ENCODE data around the gene LMF2. TPM values are rescaled to one million over a fixed set of nuclear protein-coding genes. Genes with fewer than 3 reads are reported as not detected.
A peak's percentile ranks its signal among the peaks of the same experiment; 100 is the strongest.
"Not testable (repeated sequence)": the region's sequence is repeated elsewhere in the genome, so short reads cannot be mapped to it uniquely, and the experiment has no call there.

LMF2 gene
- total RNA-seq, 1 experiment from 2014 or later = 28.7 TPM

GRCh38 chr22:50535113-50535512 lies 27.6 kb upstream of the LMF2 start:
- no peak for DNase-seq (ENCODE audit: low spot score)

DNA sequence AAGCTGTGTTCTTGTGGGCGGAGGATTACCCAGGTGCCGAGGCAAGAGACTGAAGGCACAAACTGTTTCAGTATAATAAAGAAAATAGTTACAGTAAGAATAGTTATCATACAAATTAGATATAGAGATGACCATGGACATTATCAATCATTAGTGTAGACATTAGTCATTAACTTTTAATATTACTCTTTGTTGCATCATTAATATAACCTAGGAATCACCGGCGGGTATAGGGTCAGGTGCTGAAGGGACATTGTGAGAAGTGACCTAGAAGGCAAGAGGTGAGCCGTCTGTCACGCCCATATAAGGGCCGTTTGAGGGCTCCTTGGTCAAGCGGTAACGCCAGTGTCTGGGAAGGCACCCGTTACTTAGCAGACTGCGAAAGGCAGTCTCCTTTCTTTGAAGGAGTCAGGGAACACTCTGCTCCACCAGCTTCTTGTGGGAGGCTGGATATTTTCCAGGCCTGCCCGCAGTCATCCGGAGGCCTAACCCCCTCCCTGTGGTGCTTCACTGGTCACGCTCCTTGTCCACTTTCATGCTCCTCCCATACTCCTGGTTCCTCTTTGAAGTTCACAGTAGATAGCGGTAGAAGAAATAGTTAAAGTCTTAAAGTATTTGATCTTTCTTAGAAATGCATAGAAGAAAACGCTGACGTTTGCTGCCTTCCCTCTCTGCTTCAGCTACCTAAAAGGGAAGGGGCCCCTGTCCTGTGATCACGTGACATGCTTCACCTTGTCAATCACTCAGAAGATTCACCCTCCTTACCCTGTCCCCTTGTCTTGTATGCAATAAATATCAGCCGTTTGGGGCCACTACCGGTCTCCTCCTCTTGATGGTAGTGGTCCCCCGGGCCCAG lies 26.6 kb upstream of the LMF2 start:
- not testable (repeated sequence) for DNase-seq (ENCODE audit: low spot score)

- no peak for DNase-seq (ENCODE audit: low spot score)
Measured at GRCh38 chr22:50532824-50533796, 25.6 kb upstream of the LMF2 start.

- DNase-seq (ENCODE audit: low spot score) = no peak
Measured at GRCh38 chr22:50531962-50532674, 24.6 kb upstream of the LMF2 start.

DNA sequence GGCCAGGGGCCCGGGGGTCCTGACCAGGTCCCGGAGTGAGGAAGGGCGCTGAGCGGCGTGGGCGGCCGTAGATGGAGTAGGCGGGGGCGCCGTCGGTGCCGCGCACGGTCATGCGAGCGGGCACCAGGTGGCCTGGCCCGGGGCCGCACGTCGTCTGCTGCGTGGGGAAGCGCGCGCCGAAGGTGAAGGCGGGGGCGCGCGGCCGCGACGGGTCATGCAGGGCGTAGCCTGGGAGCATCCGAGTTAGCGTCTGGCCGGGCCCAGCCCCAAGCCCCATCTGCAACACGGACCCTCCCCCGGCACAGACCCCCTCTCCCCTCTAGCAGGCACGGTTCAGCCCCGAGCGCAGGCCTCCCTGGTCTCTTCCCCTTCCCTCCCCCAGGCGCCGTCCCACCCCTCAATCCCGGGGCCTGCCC lies 24.1 kb upstream of the LMF2 start:
- no peak for DNase-seq (ENCODE audit: low spot score)

GRCh38 chr22:50530877-50531545 lies 23.5 kb upstream of the LMF2 start:
- no peak for DNase-seq (ENCODE audit: low spot score)

GRCh38 chr22:50530580-50530876 lies 23.0 kb upstream of the LMF2 start:
- DNase-seq (ENCODE audit: low spot score) = no peak

GRCh38 chr22:50529897-50530579 lies 22.5 kb upstream of the LMF2 start, which contains the start of gene TYMP:
Gene TYMP (minus strand): TSS chr22:50530012. CDS start chr22:50529709, 303 bp downstream.
- DNase-seq (ENCODE audit: low spot score) = no peak

DNA sequence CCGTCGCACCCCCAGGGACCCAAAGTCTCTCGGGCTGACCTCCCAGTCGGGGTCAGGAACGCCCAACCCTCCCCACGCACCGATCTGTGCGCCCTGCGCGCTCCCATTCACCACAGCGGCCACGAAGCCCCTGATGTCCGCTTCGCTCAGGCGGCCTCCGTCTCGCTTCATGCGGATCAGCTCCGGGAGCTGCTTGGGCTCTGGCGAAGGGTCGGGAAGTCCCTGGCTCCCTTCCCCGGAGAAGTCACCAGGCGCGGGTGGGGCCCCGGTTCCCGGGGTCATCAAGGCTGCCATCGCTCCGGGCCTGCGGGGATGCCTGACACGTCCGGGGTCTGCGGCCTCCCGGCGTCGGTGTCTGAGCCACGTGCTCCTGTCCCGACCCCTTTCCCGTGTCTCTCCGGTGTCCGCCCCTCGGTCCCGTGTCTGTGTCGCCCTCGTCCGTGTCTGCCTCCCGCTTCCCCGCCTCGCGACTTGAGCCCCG lies 22.0 kb upstream of the LMF2 start:
- no peak for DNase-seq (ENCODE audit: low spot score)

- no peak for DNase-seq (ENCODE audit: low spot score)
Measured at GRCh38 chr22:50528682-50529415, 21.3 kb upstream of the LMF2 start.

DNA sequence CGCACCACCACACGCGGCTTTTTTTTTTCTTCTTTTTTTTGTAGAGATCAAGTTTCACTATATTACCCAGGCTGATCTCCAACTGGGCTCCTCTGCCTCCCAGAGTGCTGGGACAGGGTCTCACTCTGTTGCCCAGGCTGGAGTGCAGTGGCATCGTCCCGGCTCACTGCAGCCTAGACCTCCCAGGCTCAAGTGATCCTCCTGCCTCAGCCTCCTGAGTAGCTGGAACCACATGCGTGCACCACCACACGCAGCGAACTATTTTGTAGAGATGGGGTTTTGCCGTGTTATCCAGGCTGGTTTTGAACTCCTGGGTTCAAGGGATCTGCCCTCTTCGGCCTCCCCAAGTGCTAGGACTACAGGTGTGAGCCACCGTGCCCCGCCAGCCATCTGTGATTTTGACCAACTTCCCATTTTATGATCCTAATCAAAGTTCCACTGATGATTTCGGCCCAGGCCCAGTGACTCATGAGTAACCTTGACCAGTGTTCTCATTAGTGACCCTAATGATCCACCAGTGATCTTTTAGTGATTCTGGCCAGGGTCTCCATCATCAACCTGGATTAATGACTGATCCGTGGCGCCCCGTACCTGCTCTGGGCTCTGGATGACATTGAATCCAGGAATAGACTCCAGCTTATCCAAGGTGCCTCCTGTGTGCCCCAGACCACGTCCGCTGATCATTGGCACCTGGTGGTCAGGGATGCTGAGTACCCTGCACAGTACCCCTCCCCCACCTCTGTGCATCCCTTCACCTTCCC lies 20.6 kb upstream of the LMF2 start:
- DNase-seq (ENCODE audit: low spot score) = no peak

DNA sequence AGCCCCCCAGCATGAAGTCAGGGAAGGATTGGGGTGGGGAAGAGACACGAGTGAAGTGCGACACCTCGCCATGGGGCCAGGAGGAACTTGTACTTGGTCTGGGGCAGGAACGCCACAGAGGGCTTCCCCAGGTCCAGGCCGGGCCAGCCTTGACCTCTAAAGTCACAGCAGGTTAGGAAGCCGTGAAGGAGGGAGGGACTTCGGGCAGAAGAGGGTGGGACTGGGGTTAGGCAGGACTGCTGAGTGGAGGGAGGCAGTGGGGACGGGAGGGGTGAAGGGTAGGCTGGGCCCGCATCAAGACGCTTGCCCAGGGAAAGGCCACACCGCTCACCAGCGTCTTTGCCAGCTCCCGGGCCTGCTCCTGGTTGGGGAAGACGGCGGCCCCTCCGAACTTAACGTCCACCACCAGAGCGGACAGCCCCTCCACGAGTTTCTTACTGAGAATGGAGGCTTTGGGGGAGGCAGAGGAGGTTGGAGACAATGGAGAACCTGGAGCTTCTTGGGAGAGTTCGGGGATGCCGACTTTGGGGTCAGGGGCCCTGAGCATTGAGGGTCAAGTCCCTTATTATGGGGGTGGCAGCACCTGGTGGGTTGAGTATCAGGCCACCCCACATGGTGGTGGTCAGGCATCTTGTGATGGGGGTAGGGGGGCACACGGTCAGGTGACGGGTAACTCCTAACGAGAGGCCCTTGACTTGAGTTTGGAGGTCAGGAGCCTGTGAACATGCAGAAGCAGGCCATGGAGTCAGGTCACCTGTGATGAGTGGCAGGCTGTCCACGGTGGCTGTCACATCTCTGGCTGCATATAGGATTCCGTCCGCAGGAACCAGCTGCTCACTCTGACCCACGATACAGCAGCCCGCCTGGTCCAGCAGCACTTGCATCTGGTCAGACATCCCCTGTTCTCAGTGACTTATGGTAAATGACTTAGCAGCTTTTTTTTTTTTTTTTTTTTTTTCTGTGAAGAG lies 19.6 kb upstream of the LMF2 start:
- no peak for DNase-seq (ENCODE audit: low spot score)

DNA sequence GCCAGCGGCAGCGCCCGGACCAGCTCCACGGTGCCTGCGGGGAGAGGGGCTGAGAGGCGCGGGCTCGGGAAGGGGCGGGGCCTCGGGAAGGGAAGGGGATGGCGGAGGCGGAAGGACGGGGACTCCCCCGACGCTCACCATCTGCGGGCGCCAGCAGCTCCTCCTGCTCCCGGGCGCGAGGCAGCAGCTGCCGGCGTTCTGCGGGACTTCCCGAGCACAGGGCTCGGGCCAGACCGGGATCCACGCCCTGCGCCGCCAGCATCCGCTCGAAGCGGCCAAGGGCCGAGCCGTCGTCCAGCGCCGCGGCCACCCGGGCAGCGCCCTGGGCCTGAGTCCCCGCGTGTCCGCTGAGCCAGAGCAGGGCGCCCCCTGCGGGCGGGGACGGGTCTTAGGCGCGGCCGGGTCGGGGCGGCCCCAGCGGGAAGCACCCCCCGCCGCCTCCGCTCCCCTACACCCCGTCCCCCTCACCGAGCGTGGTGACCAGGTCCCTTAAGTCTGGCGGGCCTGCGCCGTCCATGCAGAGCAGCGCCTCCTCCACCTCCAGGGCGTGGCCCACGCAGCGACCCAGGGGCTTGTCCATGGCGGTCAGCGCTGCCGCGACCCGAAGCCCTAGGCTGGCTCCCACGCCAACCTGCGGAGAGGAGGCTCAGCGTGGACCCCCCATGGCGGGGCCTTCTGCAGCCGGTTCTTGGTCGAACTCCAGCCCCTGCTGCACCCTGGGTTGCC lies 18.8 kb upstream of the LMF2 start:
- DNase-seq (ENCODE audit: low spot score) = peak; percentile 46

GRCh38 chr22:50525858-50526107 lies 18.3 kb upstream of the LMF2 start:
- no peak for DNase-seq (ENCODE audit: low spot score)

DNA sequence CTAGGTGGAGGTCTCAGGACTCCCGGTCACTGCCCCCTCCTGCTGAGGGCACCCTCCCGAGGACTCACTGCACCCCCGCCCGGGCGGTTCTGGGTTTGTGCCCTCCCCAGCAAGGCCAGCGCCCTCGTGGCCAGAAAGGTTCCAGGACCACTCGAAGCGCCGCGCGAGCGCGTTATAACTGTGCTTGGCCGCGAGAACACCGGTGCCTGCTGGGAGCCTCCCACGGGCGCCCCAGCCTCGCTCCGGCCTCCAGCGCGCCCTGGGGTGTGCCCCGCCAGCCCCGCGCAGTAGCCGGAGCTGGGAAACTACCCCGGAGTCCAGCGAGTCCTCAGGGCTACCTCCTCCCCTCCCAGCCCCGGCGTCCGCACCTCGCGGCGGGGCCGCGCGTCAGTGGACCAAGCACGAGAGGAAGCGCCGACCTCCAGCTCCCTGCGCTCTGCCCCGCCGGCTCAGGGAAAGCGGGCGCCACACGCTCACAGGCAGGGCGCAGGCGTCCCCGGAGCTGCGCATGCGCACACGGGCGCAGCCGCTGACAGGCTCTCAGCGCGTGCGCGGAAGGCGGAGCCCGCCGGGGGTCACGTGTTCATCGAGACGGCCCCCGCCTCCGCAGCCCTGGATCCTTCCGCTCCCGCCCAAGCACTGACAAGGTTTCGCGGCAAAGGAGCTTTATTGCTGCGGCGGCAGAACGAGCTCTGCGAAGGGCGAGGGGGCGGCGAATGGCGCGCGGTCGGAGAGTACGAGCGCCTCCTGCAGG lies 17.8 kb upstream of the LMF2 start, which contains the start of gene SCO2:
Gene SCO2, minus strand, starts transcription at position 495 of the 754 bp plus-strand sequence. CDS start 1,187 bp downstream, outside the sequence.
- peak; percentile 75 for DNase-seq (ENCODE audit: low spot score)

DNA sequence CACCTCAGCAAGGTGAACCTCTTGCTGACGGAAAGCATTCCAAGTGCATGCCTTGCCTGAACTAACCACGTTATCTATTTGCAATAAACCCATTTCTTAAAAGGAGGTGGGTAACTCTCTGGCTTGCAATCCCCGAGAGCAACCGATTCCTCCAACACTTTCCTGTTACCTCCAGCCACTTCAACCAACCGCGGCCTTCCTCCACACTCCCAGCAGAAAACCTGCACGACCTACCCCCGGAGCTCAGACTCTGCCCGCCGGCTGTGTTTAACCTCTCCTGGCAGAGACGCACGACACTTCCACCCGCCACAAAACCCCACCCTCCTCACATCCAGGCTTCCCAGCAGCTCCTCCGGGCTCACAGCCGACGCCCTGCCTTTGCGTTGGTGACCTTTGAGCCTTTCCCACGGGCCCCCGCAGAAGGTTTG lies 17.2 kb upstream of the LMF2 start:
- DNase-seq (ENCODE audit: low spot score) = no peak
